K562 (cell line): ENCODE data around the gene SAFB. TPM values are rescaled to one million over a fixed set of nuclear protein-coding genes. Genes with fewer than 3 reads are reported as not detected.
A peak's percentile ranks its signal among the peaks of the same experiment; 100 is the strongest.

ENCODE experiments used
- DNMT1 ChIP-seq: fragments of 450-650 bp; IDR thresholded peaks from 2 replicates; pipeline ENCODE4 v1.6.1; 2016; ENCODE audit warnings: antibody characterized with exemption, mild to moderate bottlenecking
- ERF ChIP-seq: fragments of 450-650 bp; formaldehyde crosslinking; IDR thresholded peaks from 2 replicates; pipeline ENCODE4 v1.4.0; 2020; ENCODE audit warnings: mild to moderate bottlenecking, mixed read lengths
- KAT7 ChIP-seq: sonication (generic); formaldehyde crosslinking; IDR thresholded peaks from 2 replicates; pipeline ENCODE4 v1.8.0; 2022; ENCODE audit warnings: missing genetic modification reagents, mild to moderate bottlenecking, borderline replicate concordance
- KLF1 ChIP-seq: fragments of 450-650 bp; IDR thresholded peaks from 2 replicates; pipeline ENCODE4 v1.6.1; 2016; ENCODE audit warnings: missing genetic modification characterization, missing compliant biosample characterization
- NFRKB ChIP-seq: fragments of 450-650 bp; IDR thresholded peaks from 2 replicates; pipeline ENCODE4 v1.6.1; 2016; ENCODE audit warnings: low read depth
- SREBF2 ChIP-seq: sonication (generic); formaldehyde crosslinking; IDR thresholded peaks from 2 replicates; pipeline ENCODE4 v1.4.0; 2020; ENCODE audit warnings: mild to moderate bottlenecking, missing genetic modification reagents
- SRSF7 ChIP-seq: fragments of 200-400 bp; formaldehyde crosslinking; optimal IDR thresholded peaks from 2 replicates; pipeline ENCODE3; 2017; ENCODE audit warnings: mild to moderate bottlenecking, low read depth, low read length
- SRSF9 ChIP-seq: fragments of 200-400 bp; formaldehyde crosslinking; IDR thresholded peaks from 2 replicates; pipeline ENCODE4 v1.6.1; 2017; ENCODE audit warnings: low read depth, low read length, borderline replicate concordance
- TCF7L2 ChIP-seq: fragments of 150-350 bp; IDR thresholded peaks from 2 replicates; pipeline ENCODE4 v1.6.1; 2016; ENCODE audit warnings: low read depth, mild to moderate bottlenecking, low read length, moderate library complexity
- ZC3H11A ChIP-seq: IDR thresholded peaks from 2 replicates; pipeline ENCODE4 v1.6.1; 2012; ENCODE audit warnings: low read depth, low read length, improper control_type of control experiment
- ZNF212 ChIP-seq: fragments of 450-650 bp; formaldehyde crosslinking; IDR thresholded peaks from 2 replicates; pipeline ENCODE4 v1.4.0; 2020; ENCODE audit warnings: mild to moderate bottlenecking
- ZNF24 ChIP-seq: fragments of 450-650 bp; IDR thresholded peaks from 2 replicates; pipeline ENCODE4 v1.6.1; 2016
- polyA plus RNA-seq, 8 experiments: library from polyadenylated mRNA; depleted of rRNA in 4 of 8; stranded (reverse) in 5 of 8; unstranded in 3 of 8; fragments of >200 nt; fragmentation: Nextera tagmentation in 2 of 8; fragmentation: Illumina TruSeq in 1 of 8; extraction: Ambion mirVana in 2 of 8; extraction: Trizol in 1 of 8; gene quantifications; 2 replicates each; pipeline versions ENCODE4 v1.2.1 to v1.2.3, GENCODE V29; 2011 to 2014; ENCODE audit warnings: inconsistent platforms in 1 of 8, missing spikeins in 1 of 8
- total RNA-seq, 7 experiments: library from RNA; depleted of rRNA in 6 of 7; stranded (reverse); fragments of >200 nt in 6 of 7; fragmentation: Illumina TruSeq in 2 of 7; extraction: Trizol in 2 of 7; gene quantifications; 2 replicates each; pipeline versions ENCODE4 v1.2.1 to v1.2.3, GENCODE V29; 2011 to 2021; ENCODE audit warnings: low replicate concordance in 1 of 7
- TF ChIP-seq, protein P1 (sequence below): fragments of 450-650 bp; IDR thresholded peaks from 2 replicates; pipeline ENCODE4 v1.7.0; 2016; ENCODE audit warnings: borderline replicate concordance
- TF ChIP-seq, protein P2 (sequence below): sonication (generic); formaldehyde crosslinking; IDR thresholded peaks from 2 replicates; pipeline ENCODE4 v1.8.1; 2022; ENCODE audit warnings: missing genetic modification reagents
- TF ChIP-seq, protein P3 (sequence below): fragments of 250-450 bp; sonication (Bioruptor Pico); IDR thresholded peaks from 2 replicates; pipeline ENCODE4 v1.4.0; 2020; ENCODE audit warnings: mild to moderate bottlenecking, moderate library complexity
- TF ChIP-seq, protein P4 (sequence below): fragments of 250-450 bp; sonication (Bioruptor Pico); IDR thresholded peaks from 2 replicates; pipeline ENCODE4 v1.9.0; 2021; ENCODE audit warnings: mild to moderate bottlenecking, inconsistent platforms
- TF ChIP-seq, protein P5 (sequence below): sonication (generic); IDR thresholded peaks from 2 replicates; pipeline ENCODE4 v1.6.1; 2016
- TF ChIP-seq, protein P6 (sequence below): IDR thresholded peaks from 3 replicates; pipeline ENCODE4 v1.6.1; 2011; ENCODE audit warnings: borderline replicate concordance, mild to moderate bottlenecking, moderate library complexity; ENCODE audit not compliant: insufficient read length; ENCODE audit errors: extremely low read depth

Gene SAFB
- total and polyA plus RNA-seq, 9 of the 15 experiments (the other 6 are each of a cell fraction or from before 2014, with no cell fraction given) = 1.1 to 151 (median 83.1) TPM

DNA sequence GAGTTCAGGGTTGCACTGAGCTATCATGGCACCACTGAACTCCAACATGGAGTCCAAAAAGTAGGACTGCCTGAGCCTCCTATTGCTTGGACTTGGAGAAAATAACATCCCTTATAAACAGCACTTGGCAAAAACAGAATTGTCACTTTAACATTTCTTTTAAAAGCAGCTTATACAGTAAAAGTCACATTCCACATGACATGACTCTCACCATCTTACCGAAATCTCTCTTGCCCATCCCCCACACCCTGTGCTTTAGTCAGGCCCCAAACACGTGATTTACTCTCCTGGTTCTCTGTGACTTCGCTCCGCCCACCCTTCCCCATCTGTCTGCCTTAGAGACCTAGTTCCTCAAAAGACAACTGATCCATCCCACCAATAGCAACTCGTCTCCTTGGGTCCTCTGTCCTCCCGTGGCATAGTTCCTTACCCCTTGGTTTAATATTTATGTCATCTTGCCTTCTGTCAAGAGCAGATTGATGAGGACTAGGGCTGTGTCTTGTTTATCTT is 4.6 kb downstream of the SAFB start (continued):
- TF ChIP-seq, protein P1, sequence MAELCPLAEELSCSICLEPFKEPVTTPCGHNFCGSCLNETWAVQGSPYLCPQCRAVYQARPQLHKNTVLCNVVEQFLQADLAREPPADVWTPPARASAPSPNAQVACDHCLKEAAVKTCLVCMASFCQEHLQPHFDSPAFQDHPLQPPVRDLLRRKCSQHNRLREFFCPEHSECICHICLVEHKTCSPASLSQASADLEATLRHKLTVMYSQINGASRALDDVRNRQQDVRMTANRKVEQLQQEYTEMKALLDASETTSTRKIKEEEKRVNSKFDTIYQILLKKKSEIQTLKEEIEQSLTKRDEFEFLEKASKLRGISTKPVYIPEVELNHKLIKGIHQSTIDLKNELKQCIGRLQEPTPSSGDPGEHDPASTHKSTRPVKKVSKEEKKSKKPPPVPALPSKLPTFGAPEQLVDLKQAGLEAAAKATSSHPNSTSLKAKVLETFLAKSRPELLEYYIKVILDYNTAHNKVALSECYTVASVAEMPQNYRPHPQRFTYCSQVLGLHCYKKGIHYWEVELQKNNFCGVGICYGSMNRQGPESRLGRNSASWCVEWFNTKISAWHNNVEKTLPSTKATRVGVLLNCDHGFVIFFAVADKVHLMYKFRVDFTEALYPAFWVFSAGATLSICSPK = no peak
- TF ChIP-seq, protein P2, sequence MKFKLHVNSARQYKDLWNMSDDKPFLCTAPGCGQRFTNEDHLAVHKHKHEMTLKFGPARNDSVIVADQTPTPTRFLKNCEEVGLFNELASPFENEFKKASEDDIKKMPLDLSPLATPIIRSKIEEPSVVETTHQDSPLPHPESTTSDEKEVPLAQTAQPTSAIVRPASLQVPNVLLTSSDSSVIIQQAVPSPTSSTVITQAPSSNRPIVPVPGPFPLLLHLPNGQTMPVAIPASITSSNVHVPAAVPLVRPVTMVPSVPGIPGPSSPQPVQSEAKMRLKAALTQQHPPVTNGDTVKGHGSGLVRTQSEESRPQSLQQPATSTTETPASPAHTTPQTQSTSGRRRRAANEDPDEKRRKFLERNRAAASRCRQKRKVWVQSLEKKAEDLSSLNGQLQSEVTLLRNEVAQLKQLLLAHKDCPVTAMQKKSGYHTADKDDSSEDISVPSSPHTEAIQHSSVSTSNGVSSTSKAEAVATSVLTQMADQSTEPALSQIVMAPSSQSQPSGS = no peak
- TF ChIP-seq, protein P3, sequence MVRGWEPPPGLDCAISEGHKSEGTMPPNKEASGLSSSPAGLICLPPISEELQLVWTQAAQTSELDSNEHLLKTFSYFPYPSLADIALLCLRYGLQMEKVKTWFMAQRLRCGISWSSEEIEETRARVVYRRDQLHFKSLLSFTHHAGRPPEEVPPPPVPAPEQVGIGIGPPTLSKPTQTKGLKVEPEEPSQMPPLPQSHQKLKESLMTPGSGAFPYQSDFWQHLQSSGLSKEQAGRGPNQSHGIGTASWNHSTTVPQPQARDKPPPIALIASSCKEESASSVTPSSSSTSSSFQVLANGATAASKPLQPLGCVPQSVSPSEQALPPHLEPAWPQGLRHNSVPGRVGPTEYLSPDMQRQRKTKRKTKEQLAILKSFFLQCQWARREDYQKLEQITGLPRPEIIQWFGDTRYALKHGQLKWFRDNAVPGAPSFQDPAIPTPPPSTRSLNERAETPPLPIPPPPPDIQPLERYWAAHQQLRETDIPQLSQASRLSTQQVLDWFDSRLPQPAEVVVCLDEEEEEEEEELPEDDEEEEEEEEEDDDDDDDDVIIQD (CRISPR knock-in tag) = peak; percentile 94
- TF ChIP-seq NFRKB = no peak
- no peak for TF ChIP-seq SRSF7
- TF ChIP-seq ZNF212 = peak; percentile 81; the same call in 1 of the 2 replicates
- TF ChIP-seq, protein P4, sequence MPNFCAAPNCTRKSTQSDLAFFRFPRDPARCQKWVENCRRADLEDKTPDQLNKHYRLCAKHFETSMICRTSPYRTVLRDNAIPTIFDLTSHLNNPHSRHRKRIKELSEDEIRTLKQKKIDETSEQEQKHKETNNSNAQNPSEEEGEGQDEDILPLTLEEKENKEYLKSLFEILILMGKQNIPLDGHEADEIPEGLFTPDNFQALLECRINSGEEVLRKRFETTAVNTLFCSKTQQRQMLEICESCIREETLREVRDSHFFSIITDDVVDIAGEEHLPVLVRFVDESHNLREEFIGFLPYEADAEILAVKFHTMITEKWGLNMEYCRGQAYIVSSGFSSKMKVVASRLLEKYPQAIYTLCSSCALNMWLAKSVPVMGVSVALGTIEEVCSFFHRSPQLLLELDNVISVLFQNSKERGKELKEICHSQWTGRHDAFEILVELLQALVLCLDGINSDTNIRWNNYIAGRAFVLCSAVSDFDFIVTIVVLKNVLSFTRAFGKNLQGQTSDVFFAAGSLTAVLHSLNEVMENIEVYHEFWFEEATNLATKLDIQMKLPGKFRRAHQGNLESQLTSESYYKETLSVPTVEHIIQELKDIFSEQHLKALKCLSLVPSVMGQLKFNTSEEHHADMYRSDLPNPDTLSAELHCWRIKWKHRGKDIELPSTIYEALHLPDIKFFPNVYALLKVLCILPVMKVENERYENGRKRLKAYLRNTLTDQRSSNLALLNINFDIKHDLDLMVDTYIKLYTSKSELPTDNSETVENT (CRISPR knock-in tag) = no peak
- TF ChIP-seq, protein P5, sequence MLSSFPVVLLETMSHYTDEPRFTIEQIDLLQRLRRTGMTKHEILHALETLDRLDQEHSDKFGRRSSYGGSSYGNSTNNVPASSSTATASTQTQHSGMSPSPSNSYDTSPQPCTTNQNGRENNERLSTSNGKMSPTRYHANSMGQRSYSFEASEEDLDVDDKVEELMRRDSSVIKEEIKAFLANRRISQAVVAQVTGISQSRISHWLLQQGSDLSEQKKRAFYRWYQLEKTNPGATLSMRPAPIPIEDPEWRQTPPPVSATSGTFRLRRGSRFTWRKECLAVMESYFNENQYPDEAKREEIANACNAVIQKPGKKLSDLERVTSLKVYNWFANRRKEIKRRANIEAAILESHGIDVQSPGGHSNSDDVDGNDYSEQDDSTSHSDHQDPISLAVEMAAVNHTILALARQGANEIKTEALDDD = peak; percentile 27; the same call in 1 of the 2 replicates
- TF ChIP-seq DNMT1 = no peak
- TF ChIP-seq KLF1 = no peak; the same call in 1 of the 2 replicates
- TF ChIP-seq, protein P6, sequence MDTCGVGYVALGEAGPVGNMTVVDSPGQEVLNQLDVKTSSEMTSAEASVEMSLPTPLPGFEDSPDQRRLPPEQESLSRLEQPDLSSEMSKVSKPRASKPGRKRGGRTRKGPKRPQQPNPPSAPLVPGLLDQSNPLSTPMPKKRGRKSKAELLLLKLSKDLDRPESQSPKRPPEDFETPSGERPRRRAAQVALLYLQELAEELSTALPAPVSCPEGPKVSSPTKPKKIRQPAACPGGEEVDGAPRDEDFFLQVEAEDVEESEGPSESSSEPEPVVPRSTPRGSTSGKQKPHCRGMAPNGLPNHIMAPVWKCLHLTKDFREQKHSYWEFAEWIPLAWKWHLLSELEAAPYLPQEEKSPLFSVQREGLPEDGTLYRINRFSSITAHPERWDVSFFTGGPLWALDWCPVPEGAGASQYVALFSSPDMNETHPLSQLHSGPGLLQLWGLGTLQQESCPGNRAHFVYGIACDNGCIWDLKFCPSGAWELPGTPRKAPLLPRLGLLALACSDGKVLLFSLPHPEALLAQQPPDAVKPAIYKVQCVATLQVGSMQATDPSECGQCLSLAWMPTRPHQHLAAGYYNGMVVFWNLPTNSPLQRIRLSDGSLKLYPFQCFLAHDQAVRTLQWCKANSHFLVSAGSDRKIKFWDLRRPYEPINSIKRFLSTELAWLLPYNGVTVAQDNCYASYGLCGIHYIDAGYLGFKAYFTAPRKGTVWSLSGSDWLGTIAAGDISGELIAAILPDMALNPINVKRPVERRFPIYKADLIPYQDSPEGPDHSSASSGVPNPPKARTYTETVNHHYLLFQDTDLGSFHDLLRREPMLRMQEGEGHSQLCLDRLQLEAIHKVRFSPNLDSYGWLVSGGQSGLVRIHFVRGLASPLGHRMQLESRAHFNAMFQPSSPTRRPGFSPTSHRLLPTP = no peak
- TF ChIP-seq ZNF24 = no peak
- no peak for TF ChIP-seq TCF7L2
- no peak for TF ChIP-seq KAT7 (CRISPR knock-in tag)
- no peak for TF ChIP-seq SREBF2 (CRISPR knock-in tag)
- TF ChIP-seq SRSF9 = no peak
- no peak for TF ChIP-seq ZC3H11A
- TF ChIP-seq ERF (CRISPR knock-in tag) = peak; percentile 93
